Neuronal stem cell (in vitro differentiated cells): ENCODE measurements around the gene SPRTN.

Source experiments
- DNase-seq: peaks from one replicate; pipeline ENCODE4 v3.0.0-alpha.2; 2013; ENCODE audit warnings: low spot score
- H2AFZ ChIP-seq: one replicate; pipeline ENCODE4 v1.6.1; 2013; ENCODE audit warnings: mild to moderate bottlenecking, low read length, inconsistent platforms
- H2AK5ac ChIP-seq: 2 replicates; pipeline ENCODE4 v1.6.1; 2013; ENCODE audit warnings: low read depth, mild to moderate bottlenecking, inconsistent platforms, low read length, moderate library complexity, mixed read lengths
- H2BK120ac ChIP-seq: 2 replicates; pipeline ENCODE4 v1.6.1; 2013; ENCODE audit warnings: low read depth, mild to moderate bottlenecking, inconsistent platforms, low read length, moderate library complexity, mixed read lengths
- H2BK12ac ChIP-seq: one replicate; pipeline ENCODE4 v1.6.1; 2013; ENCODE audit warnings: low read length, inconsistent platforms
- H2BK15ac ChIP-seq: 2 replicates; pipeline ENCODE4 v1.6.1; 2013; ENCODE audit warnings: mild to moderate bottlenecking, low read length, inconsistent platforms, mixed read lengths
- H2BK5ac ChIP-seq: one replicate; pipeline ENCODE4 v1.6.1; 2013; ENCODE audit warnings: inconsistent platforms, mild to moderate bottlenecking, low read length, moderate library complexity
- H3K14ac ChIP-seq: one replicate; pipeline ENCODE4 v1.6.1; 2013; ENCODE audit warnings: low read length, inconsistent platforms
- H3K18ac ChIP-seq: 2 replicates; pipeline ENCODE4 v1.6.1; 2013; ENCODE audit warnings: low read length, inconsistent platforms
- H3K23ac ChIP-seq: 2 replicates; pipeline ENCODE4 v1.6.1; 2013; ENCODE audit warnings: low read depth, mild to moderate bottlenecking, mixed read lengths, low read length, inconsistent platforms; ENCODE audit not compliant: poor library complexity
- H3K27ac ChIP-seq: replicated peaks from 3 replicates; pipeline ENCODE4 v1.5.1; 2013; ENCODE audit warnings: low read length, inconsistent platforms
- H3K27me3 ChIP-seq, 3 experiments: 2 replicates each; pipeline ENCODE4 v1.6.1; 2013; ENCODE audit warnings: low read length in 3 of 3, mild to moderate bottlenecking in 2 of 3, inconsistent platforms in 1 of 3, low read depth in 1 of 3, mixed read lengths in 1 of 3, moderate library complexity in 1 of 3; ENCODE audit not compliant: control insufficient read depth in 3 of 3, insufficient read depth in 3 of 3
- H3K36me3 ChIP-seq, 2 donors: replicated peaks in 1 of 2; 2 replicates each; pipeline ENCODE4 v1.6.1; 2013; ENCODE audit warnings: low read length in 2 of 2; ENCODE audit not compliant: control insufficient read depth in 2 of 2, insufficient read depth in 2 of 2
- H3K4ac ChIP-seq: 2 replicates; pipeline ENCODE4 v1.6.1; 2013; ENCODE audit warnings: inconsistent platforms, mild to moderate bottlenecking, low read length, moderate library complexity
- H3K4me1 ChIP-seq, 2 donors: 1 replicate in 1 of 2; 2 replicates in 1 of 2; pipeline ENCODE4 v1.6.1; 2013; ENCODE audit warnings: low read length in 2 of 2, low read depth in 1 of 2; ENCODE audit not compliant: control insufficient read depth in 2 of 2, insufficient read depth in 1 of 2
- H3K4me2 ChIP-seq: one replicate; pipeline ENCODE4 v1.6.1; 2013; ENCODE audit warnings: mild to moderate bottlenecking, low read length, inconsistent platforms; ENCODE audit not compliant: insufficient read depth, poor library complexity, severe bottlenecking
- H3K4me3 ChIP-seq, 2 donors: 2 replicates each; pipeline ENCODE4 v1.5.1; 2013; ENCODE audit warnings: low read length in 2 of 2, mild to moderate bottlenecking in 2 of 2, inconsistent platforms in 1 of 2, moderate library complexity in 1 of 2
- H3K79me1 ChIP-seq: one replicate; pipeline ENCODE4 v1.6.1; 2013; ENCODE audit warnings: low read depth, mild to moderate bottlenecking, inconsistent platforms, low read length, moderate library complexity
- H3K9ac ChIP-seq: one replicate; pipeline ENCODE4 v1.6.1; 2013; ENCODE audit warnings: mild to moderate bottlenecking, low read depth, low read length, inconsistent platforms; ENCODE audit not compliant: poor library complexity
- H3K9me3 ChIP-seq, 2 donors: replicated peaks in 1 of 2; 2 replicates each; pipeline versions ENCODE3 to v1.6.1; 2013; ENCODE audit warnings: low read length in 2 of 2, mild to moderate bottlenecking in 2 of 2, inconsistent platforms in 1 of 2, low read depth in 1 of 2, mixed read lengths in 1 of 2, moderate library complexity in 1 of 2; ENCODE audit not compliant: control insufficient read depth in 2 of 2, insufficient read depth in 1 of 2
- H4K8ac ChIP-seq: one replicate; pipeline ENCODE4 v1.6.1; 2013; ENCODE audit warnings: low read depth, mild to moderate bottlenecking, inconsistent platforms, low read length, moderate library complexity
- H4K91ac ChIP-seq: one replicate; pipeline ENCODE4 v1.6.1; 2013; ENCODE audit warnings: low read length, low read depth, mild to moderate bottlenecking, inconsistent platforms; ENCODE audit not compliant: poor library complexity
- WGBS, 2 donors: extraction: QIAGEN DNeasy Blood & Tissue Kit; methylation state at CpG; one replicate each; pipeline ENCODE4 v1.1.7; 2013; ENCODE audit warnings: missing lambda C conversion rate in 2 of 2, mixed read lengths in 1 of 2; ENCODE audit not compliant: insufficient read length in 2 of 2, insufficient replicate concordance in 1 of 2; ENCODE audit errors: extremely low coverage in 2 of 2; 5-methylcytosine and 5-hydroxymethylcytosine counted together

Gene SPRTN

GRCh38 chr1:231362325-231362724, 24.2 kb downstream of the SPRTN start:
- H2AK5ac ChIP-seq = no peak overlapping the region
- no peak overlapping the region for H3K4me2 ChIP-seq
- no peak overlapping the region for H3K18ac ChIP-seq
- H3K9ac ChIP-seq = no peak overlapping the region
- H3K4me3 ChIP-seq = no peak overlapping the region
- peaks cover 0 to 45% of the 10 kb centered on the region in 2 donors for H3K36me3 ChIP-seq
- H2BK15ac ChIP-seq = no peak overlapping the region
- H2BK5ac ChIP-seq = no peak overlapping the region
- no peaks in the 10 kb centered on the region for H3K27me3 ChIP-seq
- no CpG with 5 or more reads among the region's 1 CpG for WGBS, 2 donors
- H3K4ac ChIP-seq = no peak overlapping the region
- H3K9me3 ChIP-seq = no peaks in the 10 kb centered on the region
- DNase-seq = no peak
- H3K14ac ChIP-seq = no peak overlapping the region
- no peak overlapping the region for H4K91ac ChIP-seq
- H4K8ac ChIP-seq = no peak overlapping the region
- H3K23ac ChIP-seq = no peak overlapping the region
- no peaks in the 10 kb centered on the region for H3K4me1 ChIP-seq
- no peak overlapping the region for H3K27ac ChIP-seq
- no peaks in the 10 kb centered on the region for H3K79me1 ChIP-seq
- H2BK12ac ChIP-seq = no peak overlapping the region
- H2AFZ ChIP-seq = no peak overlapping the region
- no peak overlapping the region for H2BK120ac ChIP-seq

DNA sequence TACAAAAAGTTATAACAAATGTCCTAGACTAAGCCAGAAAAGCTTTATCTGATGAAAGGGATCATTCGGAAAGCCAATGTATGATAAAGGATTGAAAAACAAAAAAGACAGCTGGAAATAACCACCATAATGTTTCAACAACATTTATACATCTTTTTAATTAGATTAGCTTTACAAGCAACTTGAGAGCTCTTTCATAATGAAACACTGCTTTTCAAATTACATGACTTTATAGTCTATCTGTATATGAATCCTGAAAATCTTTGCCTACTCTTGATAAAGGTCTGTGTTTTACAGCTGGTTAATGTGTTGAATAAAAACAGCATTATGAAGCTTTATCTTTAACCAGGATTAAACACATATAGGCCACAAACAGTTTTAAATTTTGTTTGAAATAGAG, 25.5 kb downstream of the SPRTN start:
- DNase-seq = no peak
- no peak overlapping the region for H4K91ac ChIP-seq
- H2BK12ac ChIP-seq = no peak overlapping the region
- WGBS, 2 donors = no CpG with 5 or more reads among the region's 1 CpG
- H3K9me3 ChIP-seq = no peaks in the 10 kb centered on the region
- no peak overlapping the region for H3K4me3 ChIP-seq
- no peaks in the 10 kb centered on the region for H3K4me1 ChIP-seq
- H3K79me1 ChIP-seq = no peaks in the 10 kb centered on the region
- no peak overlapping the region for H2AFZ ChIP-seq
- H2AK5ac ChIP-seq = no peak overlapping the region
- peaks cover 0 to 57% of the 10 kb centered on the region in 2 donors for H3K36me3 ChIP-seq
- no peak overlapping the region for H3K4me2 ChIP-seq
- H3K18ac ChIP-seq = no peak overlapping the region
- no peak overlapping the region for H4K8ac ChIP-seq
- no peak overlapping the region for H3K4ac ChIP-seq
- no peak overlapping the region for H3K23ac ChIP-seq
- H3K27ac ChIP-seq = no peak overlapping the region
- no peak overlapping the region for H2BK15ac ChIP-seq
- H2BK120ac ChIP-seq = no peak overlapping the region
- no peak overlapping the region for H2BK5ac ChIP-seq
- H3K27me3 ChIP-seq = no peaks in the 10 kb centered on the region
- H3K9ac ChIP-seq = no peak overlapping the region
- no peak overlapping the region for H3K14ac ChIP-seq

GRCh38 chr1:231364192-231364591, 26.1 kb downstream of the SPRTN start:
- H3K4me3 ChIP-seq = no peak overlapping the region
- H3K9ac ChIP-seq = no peak overlapping the region

DNA sequence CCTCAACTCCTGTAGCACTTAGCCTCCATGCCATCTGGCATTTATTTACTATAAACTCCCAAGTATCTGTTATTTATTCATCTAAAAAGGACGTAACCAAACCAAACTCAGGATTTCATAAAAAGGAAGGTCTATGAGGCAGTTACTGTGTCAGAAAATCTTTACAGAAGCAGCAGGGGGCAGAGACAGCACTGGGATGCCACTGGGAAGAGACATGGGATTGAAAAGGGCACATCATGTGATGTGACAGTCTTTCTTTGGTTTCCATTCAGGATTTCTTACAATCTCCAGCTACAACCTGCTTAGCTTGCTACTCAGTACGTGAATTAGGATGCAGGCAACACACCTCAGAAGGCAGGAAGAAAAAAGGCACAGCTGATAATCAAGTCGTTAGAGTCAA, 31.2 kb downstream of the SPRTN start:
- H2BK120ac ChIP-seq = no peak overlapping the region
- H3K4me1 ChIP-seq = peaks cover 3 to 4% of the 10 kb centered on the region in 2 donors
- H4K8ac ChIP-seq = no peak overlapping the region
- no peak overlapping the region for H3K9ac ChIP-seq
- no peak overlapping the region for H3K27ac ChIP-seq
- no peaks in the 10 kb centered on the region for H3K79me1 ChIP-seq
- no peaks in the 10 kb centered on the region for H3K9me3 ChIP-seq
- no peak overlapping the region for H3K4me2 ChIP-seq
- H3K27me3 ChIP-seq = no peaks in the 10 kb centered on the region
- no peak overlapping the region for H2BK15ac ChIP-seq
- no peak overlapping the region for H3K23ac ChIP-seq
- WGBS, 2 donors = no CpG with 5 or more reads among the region's 3 CpGs
- DNase-seq = no peak
- H2AFZ ChIP-seq = no peak overlapping the region
- H3K4me3 ChIP-seq = no peak overlapping the region
- no peak overlapping the region for H3K18ac ChIP-seq
- no peak overlapping the region for H4K91ac ChIP-seq
- H2AK5ac ChIP-seq = no peak overlapping the region
- H3K14ac ChIP-seq = no peak overlapping the region
- H2BK12ac ChIP-seq = no peak overlapping the region
- H2BK5ac ChIP-seq = no peak overlapping the region
- peaks cover 0 to 55% of the 10 kb centered on the region in 2 donors for H3K36me3 ChIP-seq
- H3K4ac ChIP-seq = no peak overlapping the region

More at GRCh38 chr1:231364192-231364591, 26.1 kb downstream of the SPRTN start:
- no CpG with 5 or more reads among the region's 5 CpGs for WGBS, 2 donors
- H3K36me3 ChIP-seq = peaks cover 0 to 63% of the 10 kb centered on the region in 2 donors
- no peak overlapping the region for H2AFZ ChIP-seq
- H3K4ac ChIP-seq = no peak overlapping the region
- no peak overlapping the region for H3K14ac ChIP-seq
- no peak overlapping the region for H4K8ac ChIP-seq
- H3K27ac ChIP-seq = no peak overlapping the region
- no peak overlapping the region for H2BK120ac ChIP-seq
- no peak overlapping the region for H2BK15ac ChIP-seq
- H3K27me3 ChIP-seq = no peaks in the 10 kb centered on the region
- no peak overlapping the region for H2BK5ac ChIP-seq
- no peak overlapping the region for H3K4me2 ChIP-seq
- DNase-seq = no peak
- H3K18ac ChIP-seq = no peak overlapping the region
- no peak overlapping the region for H2BK12ac ChIP-seq
- no peak overlapping the region for H3K23ac ChIP-seq
- no peak overlapping the region for H2AK5ac ChIP-seq
- peaks cover 0 to under 1% of the 10 kb centered on the region in 2 donors for H3K4me1 ChIP-seq
- H4K91ac ChIP-seq = no peak overlapping the region
- no peaks in the 10 kb centered on the region for H3K9me3 ChIP-seq
- H3K79me1 ChIP-seq = no peaks in the 10 kb centered on the region
